ENCODE data around the gene TMEM132E. TPM values are rescaled to one million over a fixed set of nuclear protein-coding genes. Genes with fewer than 3 reads are reported as not detected.

TMEM132E gene
- total RNA-seq, 2 donors from 2014 or later: 0.15 TPM; not detected in 1

- Mint-ChIP-seq H3K4me3 (no peak overlapping the region), H3K36me3 (ENCODE audit: low read depth) (no peaks in the 10 kb centered on the region), H3K27me3 (ENCODE audit: insufficient read depth) (peaks cover 100% of the 10 kb centered on the region), H3K9me3 (no peaks in the 10 kb centered on the region), H3K4me1 (peaks cover 13% of the 10 kb centered on the region), H3K27ac (no peak overlapping the region)
- peaks cover 94% of the 10 kb centered on the region for H3K27me3 ChIP-seq (ENCODE audit: control insufficient read depth, insufficient read depth, low read length, poor library complexity, severe bottlenecking)
- no peak overlapping the region for H3K27ac ChIP-seq (ENCODE audit: low read depth, low read length)
- no peaks in the 10 kb centered on the region for H3K36me3 ChIP-seq (ENCODE audit: control insufficient read depth, insufficient read depth, low read length)
- TF ChIP-seq CTCF (conservative IDR thresholded peaks at IDR 0.05): no peak
- no peak overlapping the region for H3K9ac ChIP-seq (ENCODE audit: extremely low read depth, low read length, poor library complexity, severe bottlenecking)
- no peak overlapping the region for H3K4me3 ChIP-seq (ENCODE audit: low read length)
- H3K9me3 ChIP-seq (ENCODE audit: control insufficient read depth, low read length): no peaks in the 10 kb centered on the region
- 91 to 96% methylated on average over 4 to 5 of the region's 5 CpGs for WGBS, 2 experiments (ENCODE audit: insufficient coverage in 1 of 2, insufficient read length in 1 of 2)
- peaks cover 8% of the 10 kb centered on the region for H3K4me1 ChIP-seq (ENCODE audit: control insufficient read depth, insufficient read depth, low read length)
- no peak for DNase-seq
These were observed 4.2 kb upstream of the TMEM132E start for GRCh38 chr17:34575182-34575581.

GRCh38 chr17:34578016-34578415 lies 1.4 kb upstream of the TMEM132E start:
- Mint-ChIP-seq H3K27me3 (ENCODE audit: insufficient read depth) (peaks cover 100% of the 10 kb centered on the region), H3K9me3 (no peaks in the 10 kb centered on the region), H3K4me1 (peaks cover 17% of the 10 kb centered on the region), H3K36me3 (ENCODE audit: low read depth) (no peaks in the 10 kb centered on the region), H3K4me3 (peak overlapping the region; percentile 61), H3K27ac (no peak overlapping the region)
- H3K27me3 ChIP-seq (ENCODE audit: control insufficient read depth, insufficient read depth, low read length, poor library complexity, severe bottlenecking): peaks cover 100% of the 10 kb centered on the region
- no peak overlapping the region for H3K27ac ChIP-seq (ENCODE audit: low read depth, low read length)
- TF ChIP-seq CTCF (conservative IDR thresholded peaks at IDR 0.05): no peak
- H3K9me3 ChIP-seq (ENCODE audit: control insufficient read depth, low read length): no peaks in the 10 kb centered on the region
- no peak overlapping the region for H3K9ac ChIP-seq (ENCODE audit: extremely low read depth, low read length, poor library complexity, severe bottlenecking)
- H3K36me3 ChIP-seq (ENCODE audit: control insufficient read depth, insufficient read depth, low read length): no peaks in the 10 kb centered on the region
- no peak overlapping the region for H3K4me3 ChIP-seq (ENCODE audit: low read length)
- peak; percentile 77 for DNase-seq
- WGBS, 2 experiments (ENCODE audit: insufficient coverage in 1 of 2, insufficient read length in 1 of 2): 25% methylated on average over 3 of the region's 3 CpGs; no CpG with 5 or more reads in 1 of the 2 experiments
- peaks cover 13% of the 10 kb centered on the region for H3K4me1 ChIP-seq (ENCODE audit: control insufficient read depth, insufficient read depth, low read length)

GRCh38 chr17:34578656-34579016 lies 746 bp upstream of the TMEM132E start:
- Histone ChIP-seq H3K4me3 (ENCODE audit: low read length) (peak overlapping the region; percentile 71), H3K36me3 (ENCODE audit: control insufficient read depth, insufficient read depth, low read length) (no peaks in the 10 kb centered on the region), H3K9ac (ENCODE audit: extremely low read depth, low read length, poor library complexity, severe bottlenecking) (no peak overlapping the region), H3K9me3 (ENCODE audit: control insufficient read depth, low read length) (no peaks in the 10 kb centered on the region), H3K27ac (ENCODE audit: low read depth, low read length) (no peak overlapping the region), H3K4me1 (ENCODE audit: control insufficient read depth, insufficient read depth, low read length) (peaks cover 13% of the 10 kb centered on the region), H3K27me3 (ENCODE audit: control insufficient read depth, insufficient read depth, low read length, poor library complexity, severe bottlenecking) (peaks cover 100% of the 10 kb centered on the region)
- Mint-ChIP-seq H3K4me3 (peak overlapping the region; percentile 61), H3K27ac (no peak overlapping the region), H3K9me3 (no peaks in the 10 kb centered on the region), H3K36me3 (ENCODE audit: low read depth) (no peaks in the 10 kb centered on the region), H3K27me3 (ENCODE audit: insufficient read depth) (peaks cover 100% of the 10 kb centered on the region), H3K4me1 (peaks cover 17% of the 10 kb centered on the region)
- TF ChIP-seq CTCF (conservative IDR thresholded peaks at IDR 0.05): no peak
- WGBS, 2 experiments (ENCODE audit: insufficient coverage in 1 of 2, insufficient read length in 1 of 2): 6 to 9% methylated on average over 9 to 11 of the region's 11 CpGs
- DNase-seq: no peak
